Measurements from ENCODE around the gene GORAB. TPM values are rescaled to one million over a fixed set of nuclear protein-coding genes. Genes with fewer than 3 reads are reported as not detected.

Gene GORAB, protein sequence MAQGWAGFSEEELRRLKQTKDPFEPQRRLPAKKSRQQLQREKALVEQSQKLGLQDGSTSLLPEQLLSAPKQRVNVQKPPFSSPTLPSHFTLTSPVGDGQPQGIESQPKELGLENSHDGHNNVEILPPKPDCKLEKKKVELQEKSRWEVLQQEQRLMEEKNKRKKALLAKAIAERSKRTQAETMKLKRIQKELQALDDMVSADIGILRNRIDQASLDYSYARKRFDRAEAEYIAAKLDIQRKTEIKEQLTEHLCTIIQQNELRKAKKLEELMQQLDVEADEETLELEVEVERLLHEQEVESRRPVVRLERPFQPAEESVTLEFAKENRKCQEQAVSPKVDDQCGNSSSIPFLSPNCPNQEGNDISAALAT
- 5.6 and 12.3 TPM in 2 replicates for total RNA-seq

DNA sequence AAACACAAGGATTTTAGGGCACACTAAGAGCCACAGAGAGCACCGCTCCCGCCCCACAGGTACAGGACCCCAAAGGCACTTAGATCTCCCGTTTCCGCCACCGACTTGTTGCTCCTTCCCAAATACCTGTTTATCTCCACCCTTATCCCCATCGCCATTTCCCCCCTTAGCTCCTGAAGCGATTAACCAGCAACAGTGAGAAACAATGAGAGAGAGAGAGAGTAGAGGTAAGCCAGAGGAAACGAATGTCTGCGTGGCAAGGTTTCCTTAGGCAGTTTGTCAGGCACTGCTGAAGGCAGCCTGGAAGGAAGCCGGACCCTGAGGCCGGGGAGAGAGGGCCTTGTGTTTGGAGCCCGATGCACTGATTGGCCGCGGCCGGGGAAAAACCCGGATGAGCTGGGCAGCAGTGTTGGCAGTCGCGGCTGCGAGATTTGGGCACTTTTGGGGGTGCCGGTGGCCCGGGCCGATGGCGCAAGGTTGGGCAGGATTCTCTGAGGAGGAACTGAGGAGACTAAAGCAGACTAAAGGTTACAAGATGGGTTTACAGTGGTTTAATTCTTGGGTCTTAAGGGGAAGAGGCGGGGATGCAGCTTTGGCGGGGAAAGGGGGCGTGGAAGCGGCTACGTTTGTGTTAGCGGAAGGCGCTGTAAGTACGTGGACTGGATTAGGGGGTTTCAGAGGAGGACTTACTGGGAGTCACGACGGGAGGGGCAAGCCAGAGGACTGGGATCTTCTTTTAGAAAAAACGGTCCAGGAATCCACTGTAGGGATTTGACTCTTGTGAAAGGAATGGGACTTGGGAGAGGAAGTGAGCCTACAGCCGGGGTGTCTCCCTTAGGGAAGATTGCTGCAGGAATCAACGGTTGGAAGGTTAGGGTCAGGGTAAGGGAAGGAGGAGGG, at the start of gene GORAB:
Gene GORAB (plus strand): TSS at position 409 of the 900 bp plus-strand sequence. CDS start 58 bp downstream, at position 467.
- DNase-seq (ENCODE audit: low read depth, low spot score), result peak; percentile 68

DNA sequence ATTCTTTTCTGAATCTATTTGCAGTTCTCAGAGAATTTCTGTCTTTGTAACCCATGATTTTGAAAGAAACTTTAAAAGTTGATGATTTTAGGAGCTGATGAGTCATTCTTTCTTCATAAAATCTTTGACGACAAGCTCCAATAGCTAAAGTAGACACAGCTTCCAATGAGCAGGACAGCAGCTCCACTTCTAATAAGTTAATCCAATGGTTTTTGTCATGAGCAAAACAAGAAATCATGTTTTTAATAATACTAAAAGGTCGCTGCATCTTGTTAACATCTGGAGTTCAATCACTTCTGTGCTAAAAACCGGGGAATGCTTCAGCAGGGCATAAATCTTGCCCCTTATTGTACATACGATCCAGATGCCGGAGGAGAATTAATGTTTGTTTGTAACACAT, 48.9 kb upstream of the GORAB start:
- no peak for DNase-seq (ENCODE audit: low read depth, low spot score)

DNA sequence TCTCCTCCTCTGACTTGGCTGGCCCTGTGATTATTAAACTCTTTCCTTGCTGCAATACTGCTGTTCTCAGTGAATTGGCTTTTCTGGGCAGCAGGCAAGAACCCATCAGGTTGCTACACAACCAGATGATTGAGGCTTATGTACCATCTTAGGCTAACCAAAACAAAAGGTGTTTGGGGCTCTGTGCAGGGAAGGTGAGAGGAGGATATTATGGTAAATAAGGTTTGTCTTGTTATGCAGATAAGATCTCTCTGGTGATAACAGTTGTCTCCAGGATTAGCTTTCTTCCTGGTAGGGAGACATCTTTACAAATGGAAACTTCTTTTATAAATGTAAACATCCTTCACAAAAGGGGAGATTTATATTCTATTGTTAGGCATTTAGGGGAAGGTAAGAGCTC, 44.5 kb upstream of the GORAB start:
- DNase-seq (ENCODE audit: low read depth, low spot score), result no peak

DNA sequence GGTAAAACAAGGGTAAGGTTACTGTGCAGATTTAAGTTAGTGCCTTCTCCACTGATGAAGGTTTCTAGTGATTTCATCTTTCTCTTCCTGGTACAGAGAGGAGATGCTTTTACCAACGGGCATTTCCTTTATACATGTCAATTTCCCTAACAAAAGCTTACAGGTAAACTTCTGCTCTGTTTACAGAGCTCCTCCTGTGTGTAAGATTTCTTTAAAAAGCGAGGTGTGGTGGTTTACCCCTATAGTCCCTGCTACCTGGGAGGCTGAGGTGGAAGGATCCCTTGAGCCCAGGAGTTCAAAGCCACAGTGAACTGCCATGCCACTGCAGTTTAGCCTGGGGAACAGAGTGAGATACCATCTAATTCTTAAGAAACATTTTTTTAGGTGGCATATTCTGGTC, 40.7 kb upstream of the GORAB start:
- DNase-seq (ENCODE audit: low read depth, low spot score), result no peak

DNA sequence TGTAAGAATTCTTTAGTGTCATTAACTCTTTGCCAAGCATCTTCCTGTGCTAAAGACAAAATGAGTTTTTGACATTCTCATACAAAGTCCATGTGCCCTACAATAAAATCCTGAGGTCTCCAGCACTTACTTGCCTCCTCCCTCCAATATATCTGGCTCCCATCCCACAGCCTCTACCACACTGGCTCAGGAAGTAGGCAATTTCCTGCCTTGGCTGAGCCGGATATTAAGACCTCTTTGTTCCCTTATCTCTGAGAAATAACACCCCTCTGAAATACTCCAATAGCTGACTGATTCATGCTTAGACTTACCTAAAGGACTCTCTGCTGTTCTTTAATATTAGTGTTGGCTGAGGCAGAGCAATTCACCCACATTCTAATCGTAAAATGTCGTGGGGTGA, 37.6 kb upstream of the GORAB start:
- DNase-seq (ENCODE audit: low read depth, low spot score), result peak; percentile 78

DNA sequence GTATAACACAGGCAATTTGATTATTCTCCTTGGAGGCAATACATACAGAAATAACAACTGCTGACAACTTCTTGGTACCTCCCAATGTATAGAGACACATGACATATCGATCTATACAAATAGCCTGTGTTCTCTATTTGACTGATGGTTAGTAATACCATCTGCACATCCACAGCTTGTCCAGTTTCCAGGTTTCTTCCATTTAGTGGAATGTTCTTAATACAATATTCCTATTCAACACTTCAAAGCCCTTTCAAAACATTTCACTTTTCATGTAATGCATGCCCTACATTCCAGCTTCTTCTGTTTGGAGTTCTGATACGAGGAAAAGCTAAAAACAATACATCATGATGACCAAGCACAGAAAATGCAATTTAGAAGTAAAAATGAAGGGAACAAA, 37.0 kb upstream of the GORAB start:
- DNase-seq (ENCODE audit: low read depth, low spot score), result no peak

DNA sequence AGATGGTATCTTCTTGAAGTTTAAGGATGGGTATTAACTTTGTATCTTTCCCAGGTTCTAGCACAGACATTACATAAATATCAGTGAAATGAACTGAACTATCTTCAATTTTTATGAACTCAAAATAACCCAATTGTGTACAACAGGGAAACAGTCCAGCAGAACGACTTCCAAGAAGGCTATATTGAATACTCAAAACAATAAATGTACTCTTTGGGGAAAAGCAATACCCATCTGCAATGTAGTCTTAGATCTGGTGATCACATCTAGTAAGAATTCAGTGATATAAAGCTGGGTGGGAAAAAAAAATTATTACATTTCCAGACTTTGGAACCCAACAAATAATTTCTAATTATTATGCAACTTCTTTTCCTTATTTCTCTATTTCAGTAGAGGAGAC, 33.1 kb upstream of the GORAB start:
- no peak for DNase-seq (ENCODE audit: low read depth, low spot score)

DNA sequence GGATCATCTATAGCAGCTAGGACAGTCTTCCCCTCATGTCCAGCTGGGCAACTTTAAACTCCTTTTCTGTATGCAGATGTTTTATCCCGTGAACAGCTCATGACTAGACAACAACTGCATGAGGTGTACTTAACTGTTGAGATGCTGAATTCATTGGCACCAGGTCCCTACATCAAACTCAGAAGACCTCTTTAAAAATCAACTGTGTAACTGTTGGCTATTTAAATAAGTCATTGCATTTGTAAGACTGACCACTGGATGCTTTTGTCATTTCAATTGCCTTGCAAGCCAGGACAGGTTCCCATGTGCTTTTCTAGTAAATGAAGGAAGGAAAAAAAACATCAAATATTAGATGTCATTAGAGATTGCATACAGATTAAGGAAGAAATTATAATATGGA, 28.3 kb upstream of the GORAB start:
- DNase-seq (ENCODE audit: low read depth, low spot score), result no peak

DNA sequence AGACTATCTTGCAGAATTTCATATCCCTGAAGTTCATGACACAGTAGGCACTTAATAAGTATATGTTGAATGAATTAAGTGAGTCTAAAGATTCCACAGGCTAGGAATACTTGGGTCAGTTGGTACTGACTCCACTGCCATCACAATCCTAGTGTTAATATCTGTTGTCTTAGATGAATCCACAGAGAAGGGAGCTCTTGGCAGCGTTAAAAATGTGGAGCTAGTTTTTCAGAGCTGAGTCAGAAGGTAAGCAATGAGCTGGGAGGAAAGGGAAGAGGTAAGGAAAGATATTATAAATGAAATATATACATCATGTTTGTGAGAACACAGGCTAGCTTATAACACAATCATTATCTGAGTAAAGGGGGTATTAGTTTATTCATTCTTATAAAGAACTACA, 21.8 kb upstream of the GORAB start:
- DNase-seq (ENCODE audit: low read depth, low spot score), result no peak

DNA sequence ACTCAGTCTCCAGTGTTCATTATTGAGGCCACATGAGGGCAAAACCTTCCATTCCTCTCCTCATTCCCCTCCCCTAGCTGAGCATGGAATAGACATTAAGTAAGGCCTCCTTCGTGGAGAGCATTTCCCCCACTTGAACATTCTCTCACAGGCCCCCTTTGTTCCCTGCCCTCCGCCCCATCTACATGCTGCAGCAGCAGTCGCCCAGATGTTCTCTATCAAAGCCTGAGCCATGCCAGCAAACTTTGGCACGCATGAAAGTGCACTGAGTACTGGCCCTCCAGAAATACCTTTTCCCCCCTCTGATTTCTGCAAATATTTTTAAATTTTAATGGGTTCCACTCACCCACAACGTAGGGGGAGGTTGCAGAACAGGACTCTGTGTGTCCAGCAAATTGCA, 20.9 kb upstream of the GORAB start:
- no peak for DNase-seq (ENCODE audit: low read depth, low spot score)

DNA sequence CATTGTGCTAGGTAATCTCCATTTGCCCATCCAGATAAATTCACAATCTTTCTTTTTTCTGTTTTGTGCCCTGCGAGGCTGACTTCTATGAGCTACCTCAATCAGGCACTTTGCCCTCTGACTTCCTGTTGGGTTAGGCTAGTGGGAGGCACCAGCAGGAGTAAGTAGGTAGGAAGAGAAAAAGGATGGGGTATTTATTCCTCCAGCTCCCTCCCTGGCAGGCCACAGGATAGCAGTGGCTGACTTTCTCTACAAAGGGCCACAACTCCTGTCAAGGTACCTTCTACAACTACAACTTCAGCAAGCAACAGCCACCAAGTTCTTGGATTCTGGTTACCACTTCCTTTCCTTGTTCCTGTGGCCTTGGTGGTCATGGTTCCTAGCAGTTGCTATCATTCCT, 18.8 kb upstream of the GORAB start:
- no peak for DNase-seq (ENCODE audit: low read depth, low spot score)

DNA sequence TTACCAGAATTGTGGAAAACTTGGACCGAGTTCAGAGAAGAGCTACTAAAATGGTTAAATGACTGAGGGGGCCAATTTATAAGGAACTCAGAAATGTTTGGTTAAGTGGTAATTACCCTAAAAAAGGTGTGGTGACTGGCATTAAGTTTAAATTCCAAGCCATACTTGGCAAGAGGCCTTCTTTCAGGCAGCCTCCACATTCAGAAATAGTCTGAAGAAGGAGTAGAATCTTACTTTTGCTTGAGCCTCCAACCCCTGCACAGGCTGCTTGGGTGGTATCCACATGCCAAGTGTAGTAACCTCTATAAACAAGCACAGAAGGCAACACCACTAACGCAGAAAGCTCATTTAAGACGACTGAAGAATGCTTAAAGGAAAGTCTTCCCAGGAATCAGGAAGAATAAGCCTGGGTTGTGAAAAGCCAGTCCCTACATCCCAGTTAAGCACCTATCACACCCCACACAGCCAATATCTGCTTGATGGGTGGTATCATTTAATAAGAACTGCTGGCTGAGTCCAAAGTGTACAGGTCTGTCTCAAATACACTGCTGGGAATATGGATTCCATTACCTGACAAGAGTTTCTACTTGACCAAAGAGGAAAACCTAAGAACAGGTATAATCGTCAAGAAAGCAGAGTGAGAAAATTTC, 13.7 kb upstream of the GORAB start:
- DNase-seq (ENCODE audit: low read depth, low spot score), result no peak

DNA sequence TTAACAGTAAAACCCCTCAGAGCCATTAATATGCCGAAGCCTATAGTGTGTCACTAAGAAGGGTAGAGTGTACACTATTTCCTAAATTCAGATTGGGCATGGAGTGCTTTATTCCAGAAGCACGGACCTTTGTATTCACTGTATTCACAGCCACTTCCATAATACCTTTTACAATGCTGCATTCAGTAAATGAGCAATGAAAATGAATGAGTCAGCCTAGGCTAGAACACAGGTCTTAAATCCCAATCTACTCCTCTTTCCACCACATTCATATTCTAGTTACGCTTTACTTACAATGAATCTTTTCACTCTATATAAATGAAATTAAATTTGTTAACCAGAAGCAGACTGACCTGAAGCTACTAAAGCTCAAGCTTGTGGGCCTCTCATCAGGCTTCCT, 13.0 kb upstream of the GORAB start:
- no peak for DNase-seq (ENCODE audit: low read depth, low spot score)

DNA sequence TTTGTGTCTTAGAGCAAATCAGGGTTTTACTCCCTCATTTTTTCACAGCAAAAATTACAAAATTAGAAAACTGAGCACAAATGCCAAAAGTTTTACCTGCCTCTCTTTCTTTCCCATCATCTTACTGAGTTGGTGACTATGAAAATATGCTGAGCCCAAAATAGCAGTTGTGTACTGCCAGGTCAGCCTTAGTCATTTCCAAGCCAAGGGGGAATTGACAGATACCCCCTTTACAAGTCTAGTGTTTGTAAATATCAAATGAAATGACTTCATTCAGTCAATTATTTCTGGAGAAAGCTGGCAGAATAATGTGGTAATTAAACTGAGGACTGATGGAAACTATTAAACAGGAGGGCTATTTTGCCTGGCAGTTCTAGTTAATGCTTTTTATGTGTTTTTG, 11.4 kb upstream of the GORAB start:
- DNase-seq (ENCODE audit: low read depth, low spot score), result no peak

DNA sequence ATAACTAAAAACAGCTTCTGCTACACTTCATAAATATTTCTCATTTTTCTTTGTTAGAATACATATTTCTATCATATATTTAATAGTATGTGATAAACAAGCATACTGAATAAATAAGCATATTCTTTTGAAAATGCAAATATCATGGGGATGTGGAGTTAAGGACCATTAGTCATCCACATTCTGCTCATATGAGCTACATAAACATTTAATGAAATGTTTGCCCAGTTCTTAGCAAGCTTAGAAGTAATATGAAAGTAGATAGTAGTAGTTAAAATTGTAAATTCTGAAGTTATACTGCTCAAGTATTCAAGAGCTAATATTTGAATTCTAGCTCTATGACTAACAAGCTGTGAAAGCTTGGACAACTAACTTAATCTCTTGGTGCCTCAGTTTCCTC, 10.1 kb upstream of the GORAB start:
- no peak for DNase-seq (ENCODE audit: low read depth, low spot score)

DNA sequence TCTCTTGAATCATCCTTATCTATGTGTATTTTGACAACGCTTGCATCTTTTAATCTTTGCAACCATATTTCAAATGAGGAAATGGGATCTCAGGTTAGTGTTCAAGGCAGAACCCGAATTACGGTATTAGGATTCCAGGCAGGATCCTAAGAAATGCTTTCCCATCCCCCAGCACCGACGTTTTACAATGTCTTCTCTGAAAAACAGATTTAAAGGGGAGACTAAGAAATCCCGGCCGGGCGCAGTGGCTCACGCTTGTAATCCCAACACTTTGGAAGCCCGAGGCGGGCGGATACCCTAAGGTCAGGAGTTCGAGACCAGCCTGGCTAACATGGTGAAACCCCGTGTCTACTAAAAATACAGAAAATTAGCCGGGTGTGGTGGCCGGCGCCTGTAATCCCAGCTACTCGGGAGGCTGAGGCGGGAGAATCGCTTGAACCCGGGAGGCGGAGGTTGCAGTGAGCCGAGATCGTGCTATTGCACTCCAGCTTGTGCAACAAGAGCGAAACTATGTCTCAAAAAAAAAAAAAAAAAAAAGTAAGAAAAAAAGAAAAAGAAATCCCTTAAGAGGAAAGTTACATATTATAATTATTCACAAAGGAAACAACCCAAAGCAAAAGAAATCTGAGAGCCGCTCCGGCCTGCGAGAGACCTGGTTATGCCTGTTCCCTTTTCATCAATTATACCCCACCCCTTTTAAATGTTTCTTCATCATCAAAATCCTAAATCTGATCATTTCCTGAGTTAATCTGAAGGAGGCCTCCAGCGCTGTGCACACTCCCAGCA, 801 bp upstream of the GORAB start:
- no peak for DNase-seq (ENCODE audit: low read depth, low spot score)

DNA sequence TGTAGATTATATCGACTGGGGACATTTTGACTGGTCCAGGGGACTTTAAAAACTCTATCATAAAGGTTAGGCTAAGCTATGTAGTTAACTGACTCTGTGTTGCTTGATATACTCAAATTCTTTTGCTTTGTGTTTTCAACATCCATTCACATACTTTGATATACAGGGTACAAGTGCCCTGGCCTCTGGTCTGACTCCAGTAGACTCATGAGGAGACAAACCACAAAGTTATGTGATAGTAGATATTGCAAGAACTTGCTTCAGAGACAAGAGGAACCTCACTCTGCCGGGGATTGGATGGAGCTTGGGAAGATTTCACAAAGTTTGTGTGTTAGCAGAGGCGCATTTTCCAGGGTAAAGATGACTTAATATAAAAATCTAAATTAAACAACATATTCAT, 1.3 kb downstream of the GORAB start:
- no peak for DNase-seq (ENCODE audit: low read depth, low spot score)

DNA sequence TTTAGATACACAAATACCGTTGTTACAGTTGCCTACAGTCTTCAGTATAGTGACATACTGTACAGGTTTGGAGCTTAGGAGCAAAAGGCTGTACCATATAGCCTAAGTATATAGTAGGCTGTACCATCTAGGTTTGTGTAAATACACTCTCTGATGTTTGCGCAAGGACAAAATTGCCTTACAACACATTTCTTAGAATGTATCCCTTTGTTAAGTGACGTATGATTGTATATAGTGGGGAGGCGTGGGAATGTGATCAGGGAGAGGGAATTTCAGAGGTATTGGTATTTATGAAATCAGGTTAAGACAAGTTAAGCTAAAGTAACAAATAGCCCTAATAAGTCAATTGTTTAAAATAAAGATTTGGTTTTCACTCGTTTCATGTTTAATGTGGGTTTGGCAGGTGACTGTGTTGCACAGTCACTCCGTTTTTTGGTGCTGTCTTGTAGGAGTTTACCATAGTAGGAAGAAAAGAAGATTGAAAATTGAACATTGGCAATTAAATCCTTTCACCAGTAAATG, 2.7 kb downstream of the GORAB start:
- no peak for DNase-seq (ENCODE audit: low read depth, low spot score)

DNA sequence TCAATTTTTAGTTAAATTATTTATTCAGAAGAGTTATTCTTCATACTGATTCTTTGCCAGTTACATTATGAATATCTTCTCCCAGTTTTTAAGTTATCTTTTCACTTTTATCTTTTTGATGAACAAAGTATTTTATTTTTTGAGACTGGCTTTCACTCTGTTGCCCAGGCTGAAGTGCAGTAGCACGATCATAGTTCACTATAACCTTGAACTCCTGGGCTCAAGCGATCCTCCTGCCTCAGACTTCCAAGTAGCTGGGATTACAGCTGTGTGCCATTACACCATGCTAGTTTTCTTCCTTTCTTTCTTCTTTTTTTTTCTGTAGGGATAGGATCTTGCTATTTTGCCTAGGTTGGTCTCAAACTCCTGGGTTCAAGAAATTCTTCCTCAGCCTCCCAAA, 3.5 kb downstream of the GORAB start:
- no peak for DNase-seq (ENCODE audit: low read depth, low spot score)

DNA sequence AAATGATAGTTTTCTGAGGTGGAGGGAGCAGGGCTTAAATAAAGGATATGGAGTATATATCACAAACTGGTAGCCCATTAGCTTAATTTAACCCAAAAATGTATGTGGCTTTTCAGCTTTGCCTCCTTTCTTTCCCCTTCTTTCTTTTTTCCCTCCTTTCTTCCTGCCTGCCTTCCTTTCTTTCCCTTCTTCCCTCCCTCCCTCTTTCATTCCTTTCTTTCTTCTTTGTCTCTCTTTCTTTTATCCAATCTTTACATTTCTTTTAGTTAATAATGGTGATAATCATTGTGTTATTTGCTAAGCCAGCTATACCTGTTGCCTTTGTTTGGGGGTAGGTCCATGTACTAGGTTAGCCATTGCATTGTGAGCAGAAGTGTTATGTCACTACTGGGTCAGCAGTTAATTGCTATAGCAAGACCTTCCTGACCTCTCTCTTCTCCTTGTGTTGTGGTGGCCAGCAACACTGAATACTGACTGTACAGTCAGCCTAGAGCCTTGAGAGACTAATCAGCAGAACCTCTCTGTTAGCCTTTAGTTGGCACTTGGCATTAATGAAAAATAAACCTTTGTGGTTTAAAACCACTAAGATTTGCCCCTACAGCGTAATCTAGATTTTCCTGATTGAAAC, 5.1 kb downstream of the GORAB start:
- no peak for DNase-seq (ENCODE audit: low read depth, low spot score)
